H9 (cell line): Measurements from ENCODE around the gene CHML. TPM values are rescaled to one million over a fixed set of nuclear protein-coding genes. Genes with fewer than 3 reads are reported as not detected.

Source experiments
- DNase-seq: peaks from one replicate; pipeline ENCODE4 v3.0.0-alpha.2; 2017
- H2AFZ ChIP-seq: one replicate; pipeline ENCODE4 v1.6.1; 2013; ENCODE audit warnings: mild to moderate bottlenecking, low read length, control low read depth, moderate library complexity
- H2AK5ac ChIP-seq: 2 replicates; pipeline ENCODE4 v1.6.1; 2013; ENCODE audit warnings: low read length, control low read depth, mixed read lengths; ENCODE audit not compliant: insufficient read length
- H2BK120ac ChIP-seq: one replicate; pipeline ENCODE4 v1.6.1; 2013; ENCODE audit warnings: low read depth, mild to moderate bottlenecking, low read length, control low read depth, inconsistent platforms; ENCODE audit not compliant: poor library complexity, severe bottlenecking
- H2BK12ac ChIP-seq: 2 replicates; pipeline ENCODE4 v1.6.1; 2013; ENCODE audit warnings: low read length, control low read depth, mixed read lengths, low read depth; ENCODE audit not compliant: insufficient read length
- H2BK15ac ChIP-seq: 2 replicates; pipeline ENCODE4 v1.6.1; 2013; ENCODE audit warnings: low read depth, low read length, control low read depth
- H2BK20ac ChIP-seq: one replicate; pipeline ENCODE4 v1.6.1; 2013; ENCODE audit warnings: low read depth, mild to moderate bottlenecking, low read length, control low read depth, inconsistent platforms; ENCODE audit not compliant: poor library complexity, severe bottlenecking
- H2BK5ac ChIP-seq: 2 replicates; pipeline ENCODE4 v1.6.1; 2013; ENCODE audit warnings: low read length, control low read depth, mixed read lengths; ENCODE audit not compliant: insufficient read length
- H3K14ac ChIP-seq: 2 replicates; pipeline ENCODE4 v1.6.1; 2013; ENCODE audit warnings: low read length, control low read depth; ENCODE audit not compliant: insufficient read depth
- H3K18ac ChIP-seq: 2 replicates; pipeline ENCODE4 v1.6.1; 2013; ENCODE audit warnings: low read depth, mild to moderate bottlenecking, mixed read lengths, low read length, control low read depth; ENCODE audit not compliant: insufficient read length
- H3K23ac ChIP-seq: 2 replicates; pipeline ENCODE4 v1.6.1; 2013; ENCODE audit warnings: low read length, control low read depth, mixed read lengths, low read depth; ENCODE audit not compliant: insufficient read length
- H3K23me2 ChIP-seq: 2 replicates; pipeline ENCODE4 v1.6.1; 2013; ENCODE audit warnings: low read depth, mild to moderate bottlenecking, mixed read lengths, low read length, control low read depth; ENCODE audit not compliant: insufficient read length, poor library complexity, severe bottlenecking
- H3K27ac ChIP-seq: 2 replicates; pipeline ENCODE4 v1.5.1; 2013; ENCODE audit warnings: low read length, control low read depth, mixed read lengths, low read depth; ENCODE audit not compliant: insufficient read length
- H3K27me3 ChIP-seq: 2 replicates; pipeline ENCODE4 v1.6.1; 2013; ENCODE audit warnings: low read length, control low read depth, inconsistent platforms; ENCODE audit not compliant: insufficient read depth
- H3K4ac ChIP-seq: 2 replicates; pipeline ENCODE4 v1.6.1; 2013; ENCODE audit warnings: low read depth, mild to moderate bottlenecking, control low read depth, inconsistent platforms, low read length, moderate library complexity
- H3K4me1 ChIP-seq: 2 replicates; pipeline ENCODE4 v1.6.1; 2013; ENCODE audit warnings: low read length, control low read depth, inconsistent platforms; ENCODE audit not compliant: insufficient read depth
- H3K4me2 ChIP-seq: 2 replicates; pipeline ENCODE4 v1.6.1; 2013; ENCODE audit warnings: low read length, control low read depth, mixed read lengths; ENCODE audit not compliant: insufficient read length, insufficient read depth
- H3K56ac ChIP-seq: 2 replicates; pipeline ENCODE4 v1.6.1; 2013; ENCODE audit warnings: low read depth, mild to moderate bottlenecking, mixed read lengths, low read length, control low read depth; ENCODE audit not compliant: insufficient read length
- H3K79me1 ChIP-seq: 2 replicates; pipeline ENCODE4 v1.6.1; 2013; ENCODE audit warnings: low read depth, mild to moderate bottlenecking, moderate library complexity, low read length, control low read depth, inconsistent platforms; ENCODE audit not compliant: insufficient read depth, poor library complexity, severe bottlenecking
- H3K79me2 ChIP-seq: 2 replicates; pipeline ENCODE4 v1.6.1; 2013; ENCODE audit warnings: low read length, control low read depth, inconsistent platforms; ENCODE audit not compliant: insufficient read depth
- H3K9ac ChIP-seq: 2 replicates; pipeline ENCODE4 v1.6.1; 2013; ENCODE audit warnings: low read length, control low read depth, mixed read lengths; ENCODE audit not compliant: insufficient read length; ENCODE audit errors: extremely low read depth
- H3K9me3 ChIP-seq: one replicate; pipeline ENCODE4 v1.6.1; 2013; ENCODE audit warnings: low read depth, low read length, inconsistent platforms; ENCODE audit not compliant: control insufficient read depth
- H3T11ph ChIP-seq: one replicate; pipeline ENCODE4 v1.6.1; 2013; ENCODE audit warnings: mild to moderate bottlenecking, low read length, control low read depth, inconsistent platforms
- H4K20me1 ChIP-seq: one replicate; pipeline ENCODE4 v1.6.1; 2013; ENCODE audit not compliant: control insufficient read depth, insufficient read length, insufficient read depth
- H4K5ac ChIP-seq: 2 replicates; pipeline ENCODE4 v1.6.1; 2013; ENCODE audit warnings: low read depth, mild to moderate bottlenecking, mixed read lengths, low read length, control low read depth; ENCODE audit not compliant: insufficient read length
- H4K8ac ChIP-seq: replicated peaks from 2 replicates; pipeline ENCODE4 v1.6.1; 2013; ENCODE audit warnings: low read length, control low read depth, mixed read lengths, low read depth; ENCODE audit not compliant: insufficient read length
- H4K91ac ChIP-seq: 2 replicates; pipeline ENCODE4 v1.6.1; 2013; ENCODE audit warnings: low read depth, mild to moderate bottlenecking, moderate library complexity, mixed read lengths, low read length, control low read depth; ENCODE audit not compliant: insufficient read length
- H3K27ac Mint-ChIP-seq, 3 experiments: 2 replicates in 2 of 3; 3 replicates in 1 of 3; pipeline ENCODE4 v1.8.0; 2020 to 2021; ENCODE audit warnings: mixed read lengths in 3 of 3, mild to moderate bottlenecking in 1 of 3, moderate library complexity in 1 of 3
- H3K27me3 Mint-ChIP-seq: 2 replicates; pipeline ENCODE4 v1.8.0; 2021; ENCODE audit warnings: low read depth, mild to moderate bottlenecking, moderate library complexity, mixed read lengths
- H3K36me3 Mint-ChIP-seq, 3 experiments: 2 replicates in 2 of 3; 3 replicates in 1 of 3; pipeline ENCODE4 v1.8.0; 2020 to 2021; ENCODE audit warnings: low read depth in 3 of 3, mixed read lengths in 3 of 3; ENCODE audit not compliant: insufficient read depth in 1 of 3
- H3K4me1 Mint-ChIP-seq, 2 experiments: 2 replicates each; pipeline ENCODE4 v1.8.0; 2020; ENCODE audit warnings: mixed read lengths in 2 of 2
- H3K4me3 Mint-ChIP-seq, 2 experiments: 2 replicates in 1 of 2; 3 replicates in 1 of 2; pipeline ENCODE4 v1.8.0; 2020 to 2021; ENCODE audit warnings: mild to moderate bottlenecking in 2 of 2, mixed read lengths in 2 of 2, moderate library complexity in 1 of 2
- H3K9me3 Mint-ChIP-seq, 2 experiments: 2 replicates in 1 of 2; 3 replicates in 1 of 2; pipeline ENCODE4 v1.8.0; 2020; ENCODE audit warnings: mild to moderate bottlenecking in 2 of 2, mixed read lengths in 2 of 2, moderate library complexity in 1 of 2
- WGBS: extraction: QIAGEN DNeasy Blood & Tissue Kit; methylation state at CpG from one replicate; pipeline ENCODE4 v1.1.7; 2013; ENCODE audit warnings: missing lambda C conversion rate, low lambda C conversion rate, mixed read lengths; ENCODE audit not compliant: insufficient read length; ENCODE audit errors: extremely low coverage; 5-methylcytosine and 5-hydroxymethylcytosine counted together
- total RNA-seq: library from RNA; stranded (reverse); gene quantifications from 2 replicates; pipeline ENCODE4 v1.2.1, GENCODE V29; 2021
- TF ChIP-seq, protein P1 (sequence below): fragments of 200-600 bp; sonication (generic); conservative IDR thresholded peaks from 3 replicates; pipeline ENCODE4 v1.8.0; 2021; ENCODE audit warnings: antibody characterized with exemption, mild to moderate bottlenecking

CHML gene
- total RNA-seq, 1 experiment from 2014 or later = 45.7 TPM

- H2BK120ac ChIP-seq = no peak overlapping the region
- H3K9me3 ChIP-seq = no peaks in the 10 kb centered on the region
- H4K5ac ChIP-seq = no peak overlapping the region
- no peak overlapping the region for H2AK5ac ChIP-seq
- H2BK15ac ChIP-seq = no peak overlapping the region
- no peaks in the 10 kb centered on the region for H4K20me1 ChIP-seq
- no peaks in the 10 kb centered on the region for H3K79me1 ChIP-seq
- WGBS = no CpG with 5 or more reads among the region's 1 CpG
- no peak overlapping the region for H3K9ac ChIP-seq
- H2BK20ac ChIP-seq = no peak overlapping the region
- no peak overlapping the region for H3K4ac ChIP-seq
- DNase-seq = no peak
- Mint-ChIP-seq H3K27me3 (peaks cover 8% of the 10 kb centered on the region), H3K36me3 (peaks cover 30 to 33% (median 31%) of the 10 kb centered on the region in 3 experiments), H3K9me3 (peaks cover 2 to 6% of the 10 kb centered on the region in 2 experiments; a peak in 4 of 5 replicates), H3K4me1 (peaks cover 30 to 33% of the 10 kb centered on the region in 2 experiments), H3K4me3 (no peak overlapping the region), H3K27ac (no peak overlapping the region)
- H4K91ac ChIP-seq = no peak overlapping the region
- no peak overlapping the region for H3K56ac ChIP-seq
- no peak overlapping the region for H3K14ac ChIP-seq
- H3K79me2 ChIP-seq = peaks cover 20% of the 10 kb centered on the region; the same call in 1 of the 2 replicates
- H4K8ac ChIP-seq = no peak overlapping the region
- H2BK5ac ChIP-seq = no peak overlapping the region
- H3K18ac ChIP-seq = no peak overlapping the region
- no peak overlapping the region for H3T11ph ChIP-seq
- H3K4me1 ChIP-seq = peaks cover 6% of the 10 kb centered on the region; the same call in 1 of the 2 replicates
- no peak overlapping the region for H3K23ac ChIP-seq
- TF ChIP-seq, protein P1, sequence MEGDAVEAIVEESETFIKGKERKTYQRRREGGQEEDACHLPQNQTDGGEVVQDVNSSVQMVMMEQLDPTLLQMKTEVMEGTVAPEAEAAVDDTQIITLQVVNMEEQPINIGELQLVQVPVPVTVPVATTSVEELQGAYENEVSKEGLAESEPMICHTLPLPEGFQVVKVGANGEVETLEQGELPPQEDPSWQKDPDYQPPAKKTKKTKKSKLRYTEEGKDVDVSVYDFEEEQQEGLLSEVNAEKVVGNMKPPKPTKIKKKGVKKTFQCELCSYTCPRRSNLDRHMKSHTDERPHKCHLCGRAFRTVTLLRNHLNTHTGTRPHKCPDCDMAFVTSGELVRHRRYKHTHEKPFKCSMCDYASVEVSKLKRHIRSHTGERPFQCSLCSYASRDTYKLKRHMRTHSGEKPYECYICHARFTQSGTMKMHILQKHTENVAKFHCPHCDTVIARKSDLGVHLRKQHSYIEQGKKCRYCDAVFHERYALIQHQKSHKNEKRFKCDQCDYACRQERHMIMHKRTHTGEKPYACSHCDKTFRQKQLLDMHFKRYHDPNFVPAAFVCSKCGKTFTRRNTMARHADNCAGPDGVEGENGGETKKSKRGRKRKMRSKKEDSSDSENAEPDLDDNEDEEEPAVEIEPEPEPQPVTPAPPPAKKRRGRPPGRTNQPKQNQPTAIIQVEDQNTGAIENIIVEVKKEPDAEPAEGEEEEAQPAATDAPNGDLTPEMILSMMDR = no peak
- H3K4me2 ChIP-seq = no peak overlapping the region
- no peaks in the 10 kb centered on the region for H3K27me3 ChIP-seq
- H2BK12ac ChIP-seq = no peak overlapping the region
- H2AFZ ChIP-seq = no peak overlapping the region
- H3K27ac ChIP-seq = no peak overlapping the region
- H3K23me2 ChIP-seq = peaks cover 3% of the 10 kb centered on the region
Measured at GRCh38 chr1:241636291-241636690, 3.9 kb downstream of the CHML start.
